Colonic mucosa (tissue), 4 donors: Measurements from ENCODE around the gene RTN4IP1. TPM values are rescaled to one million over a fixed set of nuclear protein-coding genes. Genes with fewer than 3 reads are reported as not detected.

Experiments
- DNase-seq: peaks from one replicate; pipeline ENCODE4 v3.0.0-alpha.2; 2020
- H3K27ac ChIP-seq: fragments of 200-600 bp; one replicate; pipeline ENCODE4 v1.8.0; 2021
- H3K27me3 ChIP-seq: fragments of 200-600 bp; one replicate; pipeline ENCODE4 v1.8.0; 2021
- H3K36me3 ChIP-seq: fragments of 200-600 bp; one replicate; pipeline ENCODE4 v1.8.0; 2021
- H3K4me1 ChIP-seq: fragments of 200-600 bp; one replicate; pipeline ENCODE4 v1.8.0; 2021; ENCODE audit warnings: mild to moderate bottlenecking
- H3K4me3 ChIP-seq: fragments of 200-600 bp; one replicate; pipeline ENCODE4 v1.8.0; 2021
- H3K9ac ChIP-seq, 2 donors: one replicate each; pipeline ENCODE4 v1.7.0; 2013; ENCODE audit warnings: control low read depth in 2 of 2, low read depth in 2 of 2, low read length in 2 of 2
- H3K9me3 ChIP-seq: fragments of 200-600 bp; one replicate; pipeline ENCODE4 v1.8.0; 2021
- intact Hi-C: fragments of 100-400 bp; cut with DNase I; formaldehyde crosslinking; loops from one replicate; pipeline ENCODE4 v1.14.1; 2022
- total RNA-seq, 2 donors: library from RNA; stranded (reverse); fragmentation: NEBNext Ultra II Directional in 1 of 2; extraction: Animal tissue kit (Norgen Biotek cat#: 25700) in 1 of 2; gene quantifications; one replicate each; pipeline ENCODE4 v1.2.1, GENCODE V29; 2021
- TF ChIP-seq, protein P1 (sequence below): fragments of 200-600 bp; IDR thresholded peaks from one replicate; pipeline ENCODE4 v1.8.0; 2022; ENCODE audit warnings: antibody characterized with exemption, mild to moderate bottlenecking
- donor health status: healthy.
- donor health status: DM: no; HTN: no; CAD: no.
- donor health status: DM: no; HTN: no; CAD: no.

RTN4IP1 gene
- total RNA-seq, 2 donors from 2014 or later: 12.2 to 18.5 TPM

DNA sequence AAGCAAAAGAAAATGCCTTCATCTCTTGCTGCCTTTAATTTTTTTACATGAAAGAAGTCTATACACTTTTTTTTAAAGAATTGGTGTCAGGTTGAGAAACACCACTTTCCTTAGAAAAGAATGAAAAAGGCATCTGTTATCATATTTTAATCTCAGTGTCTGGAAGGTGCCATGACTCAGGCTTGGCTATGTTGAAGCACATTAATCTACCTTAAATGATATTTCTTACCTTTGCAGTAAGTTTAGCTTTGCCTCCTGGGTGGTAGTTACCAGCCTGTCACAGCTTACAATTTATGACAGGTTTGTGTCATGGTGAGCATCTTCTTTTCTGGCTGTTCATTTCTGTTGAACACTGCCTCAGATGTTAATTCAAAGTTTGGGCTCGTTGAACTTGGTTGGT is 95.3 kb downstream of the RTN4IP1 start:
- H3K9me3 ChIP-seq: no peaks in the 10 kb centered on the region
- no peak overlapping the region for H3K4me3 ChIP-seq
- no peaks in the 10 kb centered on the region for H3K36me3 ChIP-seq
- H3K4me1 ChIP-seq: no peaks in the 10 kb centered on the region
- DNase-seq: no peak
- TF ChIP-seq, protein P1, sequence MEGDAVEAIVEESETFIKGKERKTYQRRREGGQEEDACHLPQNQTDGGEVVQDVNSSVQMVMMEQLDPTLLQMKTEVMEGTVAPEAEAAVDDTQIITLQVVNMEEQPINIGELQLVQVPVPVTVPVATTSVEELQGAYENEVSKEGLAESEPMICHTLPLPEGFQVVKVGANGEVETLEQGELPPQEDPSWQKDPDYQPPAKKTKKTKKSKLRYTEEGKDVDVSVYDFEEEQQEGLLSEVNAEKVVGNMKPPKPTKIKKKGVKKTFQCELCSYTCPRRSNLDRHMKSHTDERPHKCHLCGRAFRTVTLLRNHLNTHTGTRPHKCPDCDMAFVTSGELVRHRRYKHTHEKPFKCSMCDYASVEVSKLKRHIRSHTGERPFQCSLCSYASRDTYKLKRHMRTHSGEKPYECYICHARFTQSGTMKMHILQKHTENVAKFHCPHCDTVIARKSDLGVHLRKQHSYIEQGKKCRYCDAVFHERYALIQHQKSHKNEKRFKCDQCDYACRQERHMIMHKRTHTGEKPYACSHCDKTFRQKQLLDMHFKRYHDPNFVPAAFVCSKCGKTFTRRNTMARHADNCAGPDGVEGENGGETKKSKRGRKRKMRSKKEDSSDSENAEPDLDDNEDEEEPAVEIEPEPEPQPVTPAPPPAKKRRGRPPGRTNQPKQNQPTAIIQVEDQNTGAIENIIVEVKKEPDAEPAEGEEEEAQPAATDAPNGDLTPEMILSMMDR: no peak
- H3K27ac ChIP-seq: no peak overlapping the region
- no peaks in the 10 kb centered on the region for H3K27me3 ChIP-seq
- intact Hi-C loops: no loop called here
- no peak overlapping the region for H3K9ac ChIP-seq

GRCh38 chr6:106533054-106533453 is 96.2 kb downstream of the RTN4IP1 start:
- H3K4me3 ChIP-seq: no peak overlapping the region
- H3K4me1 ChIP-seq: no peaks in the 10 kb centered on the region
- no peak overlapping the region for H3K9ac ChIP-seq
- H3K27me3 ChIP-seq: no peaks in the 10 kb centered on the region
- no peak for DNase-seq
- H3K27ac ChIP-seq: no peak overlapping the region
- H3K36me3 ChIP-seq: no peaks in the 10 kb centered on the region
- no peaks in the 10 kb centered on the region for H3K9me3 ChIP-seq
- TF ChIP-seq, protein P1: no peak
- intact Hi-C loops: no loop called here

- H3K4me1 ChIP-seq: no peaks in the 10 kb centered on the region
- no peaks in the 10 kb centered on the region for H3K27me3 ChIP-seq
- TF ChIP-seq, protein P1: no peak
- no peaks in the 10 kb centered on the region for H3K9me3 ChIP-seq
- no peak for DNase-seq
- no peak overlapping the region for H3K27ac ChIP-seq
- intact Hi-C loops: no loop called here
- H3K9ac ChIP-seq: no peak overlapping the region
- H3K36me3 ChIP-seq: no peaks in the 10 kb centered on the region
- no peak overlapping the region for H3K4me3 ChIP-seq
Measured at GRCh38 chr6:106530502-106530901, 98.8 kb downstream of the RTN4IP1 start.

DNA sequence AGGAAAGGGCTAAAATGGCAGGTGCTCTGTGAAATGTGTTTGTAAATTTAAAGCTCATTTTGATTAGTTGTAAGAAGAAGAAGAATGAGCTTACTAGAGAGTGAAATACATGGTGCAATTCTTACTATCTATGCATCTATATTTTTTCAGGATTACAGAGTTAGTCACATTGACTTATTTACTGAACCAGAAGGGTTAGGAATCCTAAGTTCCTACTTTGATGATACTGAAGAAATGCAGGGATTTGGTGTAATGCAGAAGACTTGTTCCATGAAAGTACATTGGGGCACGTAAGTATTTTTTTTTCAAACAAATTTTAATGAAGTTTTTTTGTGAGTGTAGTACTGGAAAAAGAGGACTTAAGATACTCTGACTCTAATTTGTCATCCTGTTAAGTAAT is 99.3 kb downstream of the RTN4IP1 start:
- Histone ChIP-seq H3K9ac (no peak overlapping the region), H3K36me3 (no peaks in the 10 kb centered on the region), H3K9me3 (no peaks in the 10 kb centered on the region), H3K27me3 (no peaks in the 10 kb centered on the region), H3K4me1 (no peaks in the 10 kb centered on the region), H3K27ac (no peak overlapping the region), H3K4me3 (no peak overlapping the region)
- DNase-seq: no peak
- intact Hi-C loops: no loop called here
- TF ChIP-seq, protein P1: no peak

- intact Hi-C loops: no loop called here
- H3K36me3 ChIP-seq: no peaks in the 10 kb centered on the region
- no peaks in the 10 kb centered on the region for H3K4me1 ChIP-seq
- H3K27me3 ChIP-seq: no peaks in the 10 kb centered on the region
- H3K9me3 ChIP-seq: no peaks in the 10 kb centered on the region
- no peak overlapping the region for H3K4me3 ChIP-seq
- TF ChIP-seq, protein P1: no peak
- DNase-seq: no peak
- H3K27ac ChIP-seq: no peak overlapping the region
- no peak overlapping the region for H3K9ac ChIP-seq
Measured at GRCh38 chr6:106529438-106529837, 99.9 kb downstream of the RTN4IP1 start.

- no peaks in the 10 kb centered on the region for H3K9me3 ChIP-seq
- H3K4me3 ChIP-seq: no peak overlapping the region
- intact Hi-C loops: no loop called here
- H3K27ac ChIP-seq: no peak overlapping the region
- TF ChIP-seq, protein P1: no peak
- no peak for DNase-seq
- H3K27me3 ChIP-seq: no peaks in the 10 kb centered on the region
- no peaks in the 10 kb centered on the region for H3K36me3 ChIP-seq
- H3K9ac ChIP-seq: no peak overlapping the region
- H3K4me1 ChIP-seq: peaks cover under 1% of the 10 kb centered on the region
Measured at GRCh38 chr6:106528521-106528920, 100.8 kb downstream of the RTN4IP1 start.
